Lower leg skin (tissue), 4 donors: ENCODE data around the gene EEF1AKMT3. TPM values are rescaled to one million over a fixed set of nuclear protein-coding genes. Genes with fewer than 3 reads are reported as not detected.
"Not testable (repeated sequence)": the region's sequence is repeated elsewhere in the genome, so short reads cannot be mapped to it uniquely, and the experiment has no call there.

Source experiments
- DNase-seq, 2 donors: peaks; one replicate each; pipeline ENCODE4 v3.0.0-alpha.2; 2019; ENCODE audit warnings: low spot score in 2 of 2
- H3K4me3 ChIP-seq: fragments of 200-600 bp; sonication (generic); 2 replicates; pipeline ENCODE4 v1.5.1; 2017; ENCODE audit warnings: mild to moderate bottlenecking, low read depth; ENCODE audit not compliant: poor library complexity, severe bottlenecking
- POLR2A ChIP-seq, 2 donors: fragments of 450-650 bp; IDR thresholded peaks; one replicate each; pipeline ENCODE4 v1.6.1; 2016 to 2017; ENCODE audit warnings: antibody characterized with exemption in 2 of 2, mild to moderate bottlenecking in 1 of 2, moderate library complexity in 1 of 2
- whole genome bisulfite sequencing, 2 donors: methylation state at CpG; one replicate each; pipeline ENCODE4 v1.1.5; 2018; 5-methylcytosine and 5-hydroxymethylcytosine counted together
- intact Hi-C: fragments of 100-400 bp; cut with DNase I; formaldehyde crosslinking; loops from one replicate; pipeline ENCODE4 v1.15.0; 2023; ENCODE audit warnings: low total_unique reads
- total RNA-seq, 4 donors: library from RNA; depleted of rRNA; stranded (reverse); fragments of >200 nt; gene quantifications; one replicate each; pipeline ENCODE4 v1.1.0, GENCODE V29; 2016
- TF ChIP-seq, protein P1 (sequence below), 3 donors: fragments of 450-650 bp; IDR thresholded peaks; one replicate each; pipeline ENCODE4 v1.5.1; 2016; ENCODE audit warnings: antibody characterized with exemption in 3 of 3, mild to moderate bottlenecking in 3 of 3, moderate library complexity in 2 of 3

Gene EEF1AKMT3
- total RNA-seq, 4 donors from 2014 or later = 6.3 to 13.2 (median 9.9) TPM

DNA sequence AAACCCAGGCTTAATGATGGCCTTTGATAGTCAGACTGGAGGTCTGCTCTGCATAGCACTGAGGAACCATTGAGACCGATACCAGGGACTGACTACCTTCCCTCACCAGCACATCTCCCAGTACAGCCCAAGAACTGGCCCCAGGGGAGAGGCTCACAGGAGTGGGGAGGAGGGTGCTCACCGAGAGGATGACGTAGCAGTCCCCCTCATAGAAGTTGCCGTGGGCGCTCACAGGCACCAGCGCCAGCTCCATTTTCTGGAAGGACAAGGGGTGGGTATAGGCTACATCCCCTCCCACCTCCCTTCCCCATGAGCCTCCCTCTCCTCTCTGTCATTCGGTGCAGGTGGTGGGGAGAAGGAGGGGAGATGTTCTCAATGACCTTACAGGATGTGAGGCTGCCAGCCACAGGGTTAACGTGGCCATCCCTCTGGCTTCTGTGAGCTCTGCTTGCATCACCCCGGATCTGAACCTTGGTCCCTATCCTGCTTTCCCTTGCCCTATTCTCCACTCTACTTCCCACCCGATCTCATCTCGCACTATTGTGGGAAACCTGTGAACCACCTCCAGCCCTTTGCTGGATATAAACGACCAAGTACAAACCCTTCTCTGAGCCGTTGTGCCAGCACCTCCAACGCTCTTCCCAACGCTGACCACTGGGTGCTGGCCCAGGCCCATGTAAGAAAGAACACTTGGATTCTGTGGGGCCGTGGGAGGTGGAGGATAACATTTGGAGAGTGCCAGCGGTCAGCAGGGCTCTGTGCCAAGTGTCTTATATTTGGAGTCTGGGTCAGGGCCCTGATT is 41.8 kb downstream of the EEF1AKMT3 start:
- WGBS, 2 donors = 69 to 72% methylated on average over 17 of the region's 17 CpGs
- no peak for TF ChIP-seq POLR2A (IDR thresholded peaks at IDR 0.05)
- TF ChIP-seq, protein P1, sequence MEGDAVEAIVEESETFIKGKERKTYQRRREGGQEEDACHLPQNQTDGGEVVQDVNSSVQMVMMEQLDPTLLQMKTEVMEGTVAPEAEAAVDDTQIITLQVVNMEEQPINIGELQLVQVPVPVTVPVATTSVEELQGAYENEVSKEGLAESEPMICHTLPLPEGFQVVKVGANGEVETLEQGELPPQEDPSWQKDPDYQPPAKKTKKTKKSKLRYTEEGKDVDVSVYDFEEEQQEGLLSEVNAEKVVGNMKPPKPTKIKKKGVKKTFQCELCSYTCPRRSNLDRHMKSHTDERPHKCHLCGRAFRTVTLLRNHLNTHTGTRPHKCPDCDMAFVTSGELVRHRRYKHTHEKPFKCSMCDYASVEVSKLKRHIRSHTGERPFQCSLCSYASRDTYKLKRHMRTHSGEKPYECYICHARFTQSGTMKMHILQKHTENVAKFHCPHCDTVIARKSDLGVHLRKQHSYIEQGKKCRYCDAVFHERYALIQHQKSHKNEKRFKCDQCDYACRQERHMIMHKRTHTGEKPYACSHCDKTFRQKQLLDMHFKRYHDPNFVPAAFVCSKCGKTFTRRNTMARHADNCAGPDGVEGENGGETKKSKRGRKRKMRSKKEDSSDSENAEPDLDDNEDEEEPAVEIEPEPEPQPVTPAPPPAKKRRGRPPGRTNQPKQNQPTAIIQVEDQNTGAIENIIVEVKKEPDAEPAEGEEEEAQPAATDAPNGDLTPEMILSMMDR (IDR thresholded peaks at IDR 0.05) = no peak
- no peak for DNase-seq
- H3K4me3 ChIP-seq = no peak overlapping the region
- intact Hi-C loops = no loop called here

DNA sequence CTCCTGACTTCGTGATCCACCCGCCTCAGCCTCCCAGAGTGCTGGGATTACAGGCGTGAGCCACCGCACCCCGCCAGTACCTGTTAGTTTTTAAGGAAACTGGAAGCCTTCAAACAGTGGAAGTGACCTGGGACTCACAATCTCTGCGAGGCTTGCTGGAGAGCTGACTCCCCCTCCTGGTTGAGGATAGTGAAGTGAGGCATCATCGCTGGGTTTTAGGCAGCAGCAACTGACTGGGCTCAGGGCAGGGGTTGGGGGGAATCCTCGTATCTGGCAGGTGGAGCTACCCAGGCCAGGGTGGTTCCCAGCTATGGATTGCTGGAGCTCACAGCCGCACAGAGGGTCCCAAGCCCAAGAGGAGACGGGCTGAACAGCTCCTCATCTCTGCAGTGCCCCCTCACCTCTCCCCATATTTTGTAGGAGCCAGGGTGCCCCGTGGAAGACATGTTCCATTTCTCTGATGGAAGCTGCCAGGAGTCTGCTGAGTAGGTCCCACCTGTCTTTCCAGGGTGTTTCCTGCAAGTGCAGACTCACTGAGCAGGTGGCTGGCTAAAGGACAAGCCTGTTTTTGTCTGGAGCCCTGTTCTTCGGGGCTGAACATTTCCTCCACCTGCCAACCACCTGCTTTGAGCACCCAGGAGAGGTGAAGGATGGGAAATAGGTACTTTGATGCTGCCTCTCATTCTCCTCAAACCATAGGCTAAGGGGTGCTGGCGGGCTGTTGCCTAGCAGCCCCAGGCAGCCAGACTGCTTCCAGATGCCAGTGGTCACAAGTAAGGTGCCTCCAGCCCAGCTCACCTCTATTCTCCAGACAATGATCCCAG is 43.0 kb downstream of the EEF1AKMT3 start:
- intact Hi-C loops = no loop called here
- WGBS, 2 donors = 73 to 80% methylated on average over 11 to 13 of the region's 13 CpGs
- TF ChIP-seq POLR2A (IDR thresholded peaks at IDR 0.05) = no peak
- H3K4me3 ChIP-seq = no peak overlapping the region
- no peak for DNase-seq

DNA sequence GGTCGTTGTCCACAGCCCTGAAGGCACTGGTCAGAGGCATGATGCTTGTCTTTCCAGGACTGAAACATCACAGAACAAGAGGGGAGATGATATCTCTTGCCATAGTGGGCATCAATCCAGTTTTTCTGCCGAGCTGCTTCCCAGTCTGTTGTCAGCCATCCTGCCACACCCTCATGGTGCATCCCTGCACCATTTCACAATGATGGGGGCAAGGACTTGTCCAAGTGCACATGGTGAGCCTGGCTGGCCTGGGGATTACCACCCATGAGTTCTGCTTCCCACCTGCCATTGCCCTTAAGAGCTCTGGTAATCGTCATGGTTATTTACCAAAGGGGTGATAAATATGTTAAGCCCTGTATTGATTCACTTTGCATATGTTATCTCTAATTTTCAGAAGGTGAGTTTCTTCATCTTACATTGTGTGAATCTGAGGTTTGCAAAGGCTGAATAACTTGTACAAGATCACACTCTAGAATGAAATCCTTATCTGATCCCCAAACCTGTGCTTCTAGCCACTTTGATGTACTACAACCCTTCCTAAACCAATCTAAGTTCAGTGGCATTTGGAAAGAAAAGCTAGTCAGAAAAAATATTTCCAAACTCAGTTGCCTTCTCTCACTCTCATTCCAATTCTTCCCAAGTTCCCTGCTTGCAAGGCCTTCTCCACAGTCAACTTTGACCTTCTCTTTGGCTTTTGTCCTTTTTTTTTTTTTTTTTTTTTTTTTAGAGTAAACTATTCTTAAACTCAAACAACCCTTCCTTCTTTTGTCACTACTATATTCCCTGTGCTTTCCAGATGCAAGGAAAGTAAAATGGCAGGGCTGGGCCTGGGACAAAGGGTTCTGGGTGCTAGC is 43.8 kb downstream of the EEF1AKMT3 start:
- DNase-seq = no peak
- TF ChIP-seq POLR2A (IDR thresholded peaks at IDR 0.05) = no peak
- TF ChIP-seq, protein P1 (IDR thresholded peaks at IDR 0.05) = no peak
- H3K4me3 ChIP-seq = no peak overlapping the region
- intact Hi-C loops = no loop called here
- 37 to 43% methylated on average over 3 of the region's 3 CpGs for WGBS, 2 donors

DNA sequence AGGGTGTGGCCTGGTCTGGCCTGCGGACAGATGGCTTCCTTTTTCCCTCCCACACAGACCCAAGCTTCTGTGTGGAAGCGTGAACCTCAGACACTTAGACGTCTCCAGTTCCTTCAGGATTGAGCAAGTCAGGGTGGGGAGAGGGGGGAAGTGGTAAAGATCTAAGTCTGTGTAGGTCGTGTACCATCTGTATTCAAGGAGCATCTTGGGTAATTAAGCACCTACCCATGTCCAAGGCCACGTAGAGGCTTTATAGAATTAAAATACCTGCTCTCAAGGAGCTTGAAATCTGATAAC is 44.4 kb downstream of the EEF1AKMT3 start:
- TF ChIP-seq, protein P1 (IDR thresholded peaks at IDR 0.05) = no peak
- TF ChIP-seq POLR2A (IDR thresholded peaks at IDR 0.05) = no peak
- intact Hi-C loops = no loop called here
- no peak overlapping the region for H3K4me3 ChIP-seq
- peak in 1 of 2 donors; percentile 64 for DNase-seq
- 27 to 39% methylated on average over 5 of the region's 5 CpGs for WGBS, 2 donors

DNA sequence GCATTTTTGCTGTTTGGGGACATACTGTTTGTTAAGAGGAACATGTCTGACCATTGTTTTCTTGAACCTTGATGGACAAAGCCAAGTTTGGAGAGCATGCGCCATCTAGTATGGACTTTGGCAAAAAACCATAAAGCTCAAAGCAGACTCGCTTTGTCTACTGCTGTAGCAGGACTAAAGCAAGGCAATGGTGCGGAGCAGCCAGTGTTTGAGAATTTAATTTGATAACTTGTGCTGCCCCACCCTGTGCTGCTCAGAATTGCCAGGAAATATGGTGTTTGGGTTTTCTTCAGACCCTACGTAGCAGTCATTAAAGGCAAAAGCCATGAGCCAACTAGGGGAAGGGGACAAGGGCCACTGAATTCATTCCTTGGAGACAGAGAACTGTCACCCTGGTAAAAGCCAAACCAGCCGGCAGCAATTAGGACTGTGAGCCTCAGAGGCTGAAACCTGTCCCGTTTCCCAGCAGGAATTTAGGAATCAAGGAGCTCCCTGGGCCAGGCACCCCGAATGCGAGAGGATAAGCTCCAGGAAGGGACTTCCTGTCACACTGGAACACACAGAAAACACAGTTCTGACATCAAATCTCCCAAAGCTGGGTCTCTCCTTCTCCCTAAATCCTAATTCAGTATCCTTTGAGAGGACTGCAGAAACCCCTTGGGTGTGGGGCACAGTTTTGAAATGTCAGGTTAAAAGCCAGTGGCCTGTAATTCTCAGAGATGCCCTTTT is 45.0 kb downstream of the EEF1AKMT3 start:
- intact Hi-C loops = no loop called here
- 55 to 66% methylated on average over 8 of the region's 8 CpGs for WGBS, 2 donors
- TF ChIP-seq, protein P1 (IDR thresholded peaks at IDR 0.05) = no peak
- no peak for TF ChIP-seq POLR2A (IDR thresholded peaks at IDR 0.05)
- no peak for DNase-seq
- no peak overlapping the region for H3K4me3 ChIP-seq

DNA sequence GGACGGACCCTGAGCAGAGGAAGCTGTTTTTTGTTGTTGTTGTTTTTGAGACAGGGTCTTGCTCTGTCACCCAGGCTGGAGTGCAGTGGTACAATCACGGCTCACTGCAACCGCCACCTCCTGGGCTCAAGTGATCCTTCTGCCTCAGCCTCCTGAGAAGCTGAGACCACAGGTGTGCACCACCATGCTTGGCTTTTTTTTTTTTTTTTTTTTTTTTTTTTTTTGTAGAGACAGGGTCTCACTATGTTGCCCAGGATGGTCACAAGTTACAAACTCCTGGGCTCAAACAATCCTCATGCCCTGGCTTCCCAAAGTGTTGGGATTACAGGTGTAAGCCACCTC is 45.5 kb downstream of the EEF1AKMT3 start:
- DNase-seq, H3K4me3 ChIP-seq, intact Hi-C loops: not testable (repeated sequence)
- 87 to 95% methylated on average over 3 of the region's 3 CpGs for WGBS, 2 donors

DNA sequence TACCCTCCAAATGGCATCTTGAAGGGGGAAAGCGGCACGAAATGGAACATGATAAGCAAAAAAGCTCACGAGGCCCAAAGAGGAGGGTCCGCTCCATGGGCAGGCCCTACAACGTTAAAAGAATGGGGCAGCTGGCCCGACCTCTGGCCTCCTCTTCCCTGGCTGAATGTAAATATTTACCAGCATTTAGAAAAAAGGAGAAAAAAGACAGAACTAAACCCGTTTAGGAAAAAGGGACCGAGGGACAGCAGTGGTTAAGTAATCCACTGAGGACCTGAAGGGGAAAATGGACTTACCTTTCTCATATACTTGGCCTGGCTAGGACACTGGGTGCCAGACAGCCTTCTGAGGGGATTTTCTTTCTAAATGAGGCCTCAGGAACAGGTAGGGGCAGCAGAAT is 47.7 kb downstream of the EEF1AKMT3 start:
- H3K4me3 ChIP-seq, intact Hi-C loops, DNase-seq: not testable (repeated sequence)
- 77 to 85% methylated on average over 8 of the region's 8 CpGs for WGBS, 2 donors

DNA sequence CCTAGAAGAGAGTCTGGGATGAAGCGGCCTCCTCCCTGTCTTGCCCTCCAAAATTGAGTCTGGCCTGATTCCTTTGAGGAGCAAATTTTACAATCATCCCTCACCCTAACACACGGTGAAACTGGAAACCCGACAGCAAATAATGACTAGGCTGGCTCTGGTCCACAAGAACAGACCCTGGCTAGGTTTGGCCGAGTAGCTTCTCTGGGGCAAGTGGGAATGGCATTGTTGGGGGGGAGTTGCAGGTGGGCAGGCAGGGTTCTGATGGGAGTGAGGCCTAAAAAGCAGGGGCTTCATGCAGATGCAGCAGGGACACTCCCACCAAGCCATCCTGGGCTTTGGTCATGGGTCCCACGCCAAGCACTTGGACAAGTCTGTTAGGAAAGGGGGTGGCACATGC is 48.6 kb downstream of the EEF1AKMT3 start:
- intact Hi-C loops = not testable (repeated sequence)

More for the DNA sequence above, 48.6 kb downstream of the EEF1AKMT3 start:
- 75 to 80% methylated on average over 5 of the region's 5 CpGs for WGBS, 2 donors
- not testable (repeated sequence) for H3K4me3 ChIP-seq, DNase-seq
